H1 (cell line): Measurements from ENCODE around the gene C1GALT1C1L. TPM values are rescaled to one million over a fixed set of nuclear protein-coding genes. Genes with fewer than 3 reads are reported as not detected.

Source experiments
- BCL11A ChIP-seq, 2 experiments: IDR thresholded peaks; one replicate each; pipeline ENCODE4 v1.6.1; 2011; ENCODE audit warnings: low read depth in 2 of 2, low read length in 2 of 2, mild to moderate bottlenecking in 2 of 2
- CEBPB ChIP-seq: IDR thresholded peaks from 2 replicates; pipeline ENCODE4 v1.6.1; 2012; ENCODE audit warnings: low read depth, low read length
- CHD7 ChIP-seq: fragments of 300-600 bp; sonication (generic); IDR thresholded peaks from 2 replicates; pipeline ENCODE4 v1.7.1; 2012; ENCODE audit warnings: low read length, moderate library complexity, mild to moderate bottlenecking, inconsistent platforms; ENCODE audit not compliant: insufficient replicate concordance
- EP300 ChIP-seq, 2 experiments: IDR thresholded peaks; 1 replicate in 1 of 2; 2 replicates in 1 of 2; pipeline ENCODE4 v1.6.1; 2011 to 2012; ENCODE audit warnings: low read depth in 2 of 2, low read length in 2 of 2, mild to moderate bottlenecking in 2 of 2, borderline replicate concordance in 1 of 2, inconsistent platforms in 1 of 2, moderate library complexity in 1 of 2
- KDM1A ChIP-seq: fragments of 200-600, 300-600 bp; sonication (generic); IDR thresholded peaks from 2 replicates; pipeline ENCODE4 v1.7.1; 2016; ENCODE audit warnings: mild to moderate bottlenecking, low read length, borderline replicate concordance
- KDM5A ChIP-seq: fragments of 200-600 bp; IDR thresholded peaks from 2 replicates; pipeline ENCODE4 v1.7.1; 2012; ENCODE audit warnings: mild to moderate bottlenecking, low read length, inconsistent platforms, mixed read lengths
- NANOG ChIP-seq: IDR thresholded peaks from 2 replicates; pipeline ENCODE4 v1.6.1; 2011; ENCODE audit warnings: low read length, low read depth, mild to moderate bottlenecking, inconsistent platforms; ENCODE audit not compliant: insufficient read depth, poor library complexity, severe bottlenecking
- POU5F1 ChIP-seq: IDR thresholded peaks from 2 replicates; pipeline ENCODE4 v1.6.1; 2011; ENCODE audit warnings: low read depth, mild to moderate bottlenecking, low read length, moderate library complexity
- RXRA ChIP-seq: IDR thresholded peaks from 2 replicates; pipeline ENCODE4 v1.6.1; 2011; ENCODE audit warnings: low read depth, mild to moderate bottlenecking, low read length, moderate library complexity; ENCODE audit not compliant: insufficient read depth
- polyA plus RNA-seq, 7 experiments: library from polyadenylated mRNA; depleted of rRNA in 3 of 7; stranded (reverse) in 5 of 7; unstranded in 2 of 7; fragments of >200 nt in 5 of 7; fragments of 200-250 nt in 2 of 7; gene quantifications; 1 replicate in 5 of 7; 2 replicates in 1 of 7; 4 replicates in 1 of 7; pipeline versions ENCODE4 v1.2.1 to v1.2.3, GENCODE V29; 2011 to 2013; ENCODE audit warnings: missing spikeins in 2 of 7, mixed read lengths in 2 of 7
- total RNA-seq: library from RNA; stranded (reverse); fragmentation: NEBNext Ultra II Directional; extraction: Animal tissue kit (Norgen Biotek cat#: 25700); gene quantifications from 2 replicates; pipeline ENCODE4 v1.2.1, GENCODE V29; 2021

C1GALT1C1L gene
- total and polyA plus RNA-seq, 2 of the 8 experiments (the other 6 are each of a cell fraction or from before 2014, with no cell fraction given): 0.12 TPM; not detected in 1

GRCh38 chr2:43675646-43676321, 445 bp downstream of the C1GALT1C1L start (continued):
- no peak for TF ChIP-seq NANOG
- no peak for TF ChIP-seq POU5F1
- TF ChIP-seq CHD7: no peak
- no peak for TF ChIP-seq KDM5A
- TF ChIP-seq RXRA: no peak
- TF ChIP-seq CEBPB: no peak
- TF ChIP-seq BCL11A (IDR thresholded peaks at IDR 0.05; ENCODE audit: low read depth in 2 of 2, low read length in 2 of 2): no peak
- TF ChIP-seq EP300 (IDR thresholded peaks at IDR 0.05; ENCODE audit: borderline replicate concordance in 1 of 2, low read depth in 2 of 2, low read length in 2 of 2): no peak
- TF ChIP-seq KDM1A: no peak
